NT2/D1 (cell line): ENCODE data around the gene DDHD1.

ENCODE experiments used
- DNase-seq: peaks from one replicate; pipeline ENCODE4 v3.0.0-alpha.2; 2011; ENCODE audit warnings: low read depth, low spot score
- H3K27me3 ChIP-seq: 2 replicates; pipeline ENCODE4 v1.6.0; 2011; ENCODE audit warnings: mild to moderate bottlenecking; ENCODE audit not compliant: insufficient read length, insufficient read depth
- H3K36me3 ChIP-seq: 2 replicates; pipeline ENCODE4 v1.6.1; 2011; ENCODE audit warnings: mild to moderate bottlenecking, low read length, mixed read lengths; ENCODE audit not compliant: insufficient read depth, insufficient read length
- H3K4me1 ChIP-seq: 2 replicates; pipeline ENCODE4 v1.5.1; 2011; ENCODE audit not compliant: insufficient read depth, insufficient read length
- H3K4me3 ChIP-seq: 2 replicates; pipeline ENCODE4 v1.5.1; 2011; ENCODE audit warnings: low read depth; ENCODE audit not compliant: insufficient read length
- H3K9ac ChIP-seq: 2 replicates; pipeline ENCODE4 v1.6.0; 2011; ENCODE audit warnings: low read depth; ENCODE audit not compliant: insufficient read length
- H3K9me3 ChIP-seq: 2 replicates; pipeline ENCODE4 v1.5.1; 2011; ENCODE audit warnings: mild to moderate bottlenecking, low read length; ENCODE audit not compliant: insufficient read depth
- SUZ12 ChIP-seq: IDR thresholded peaks from 2 replicates; pipeline ENCODE4 v1.6.1; 2011; ENCODE audit not compliant: insufficient read length, insufficient read depth; ENCODE audit errors: extremely low read depth
- YY1 ChIP-seq: IDR thresholded peaks from 2 replicates; pipeline ENCODE4 v1.6.1; 2011; ENCODE audit not compliant: insufficient read length, insufficient read depth
- ZNF274 ChIP-seq: IDR thresholded peaks from 2 replicates; pipeline ENCODE4 v1.6.1; 2011; ENCODE audit warnings: mild to moderate bottlenecking, low read depth, low read length

The DDHD1 gene

GRCh38 chr14:53019406-53019805 is 133.7 kb downstream of the DDHD1 start:
- H3K9me3 ChIP-seq, result no peaks in the 10 kb centered on the region
- no peak overlapping the region for H3K4me3 ChIP-seq
- no peaks in the 10 kb centered on the region for H3K27me3 ChIP-seq
- H3K4me1 ChIP-seq, result no peaks in the 10 kb centered on the region
- DNase-seq, result no peak
- no peaks in the 10 kb centered on the region for H3K36me3 ChIP-seq
- TF ChIP-seq ZNF274 (no peak), SUZ12 (no peak), YY1 (no peak)
- no peak overlapping the region for H3K9ac ChIP-seq

- no peak for TF ChIP-seq ZNF274
- no peak for TF ChIP-seq YY1
- TF ChIP-seq SUZ12, result no peak
- Histone ChIP-seq H3K4me3 (no peak overlapping the region), H3K36me3 (no peaks in the 10 kb centered on the region), H3K4me1 (no peaks in the 10 kb centered on the region), H3K9me3 (no peaks in the 10 kb centered on the region), H3K9ac (no peak overlapping the region), H3K27me3 (no peaks in the 10 kb centered on the region)
- no peak for DNase-seq
Measured at GRCh38 chr14:53017837-53018236, 135.3 kb downstream of the DDHD1 start.

GRCh38 chr14:53016919-53017318 is 136.2 kb downstream of the DDHD1 start:
- TF ChIP-seq ZNF274 (no peak), SUZ12 (no peak), YY1 (no peak)
- no peak for DNase-seq
- Histone ChIP-seq H3K4me1 (no peaks in the 10 kb centered on the region), H3K4me3 (no peak overlapping the region), H3K9me3 (no peaks in the 10 kb centered on the region), H3K36me3 (no peaks in the 10 kb centered on the region), H3K27me3 (no peaks in the 10 kb centered on the region), H3K9ac (no peak overlapping the region)

GRCh38 chr14:53016491-53016890 is 136.6 kb downstream of the DDHD1 start:
- no peak overlapping the region for H3K4me3 ChIP-seq
- no peak for DNase-seq
- H3K4me1 ChIP-seq, result peaks cover under 1% of the 10 kb centered on the region
- TF ChIP-seq ZNF274 (no peak), SUZ12 (no peak), YY1 (no peak)
- no peak overlapping the region for H3K9ac ChIP-seq
- H3K9me3 ChIP-seq, result no peaks in the 10 kb centered on the region
- H3K27me3 ChIP-seq, result no peaks in the 10 kb centered on the region
- H3K36me3 ChIP-seq, result no peaks in the 10 kb centered on the region

GRCh38 chr14:53011053-53011462 is 142.1 kb downstream of the DDHD1 start:
- no peaks in the 10 kb centered on the region for H3K9me3 ChIP-seq
- H3K36me3 ChIP-seq, result no peaks in the 10 kb centered on the region
- TF ChIP-seq ZNF274 (no peak), YY1 (no peak), SUZ12 (no peak)
- no peak overlapping the region for H3K9ac ChIP-seq
- H3K4me1 ChIP-seq, result peaks cover 6% of the 10 kb centered on the region
- peak; percentile 75 for DNase-seq
- no peaks in the 10 kb centered on the region for H3K27me3 ChIP-seq
- no peak overlapping the region for H3K4me3 ChIP-seq

GRCh38 chr14:53010193-53011040 is 142.7 kb downstream of the DDHD1 start:
- no peaks in the 10 kb centered on the region for H3K9me3 ChIP-seq
- H3K27me3 ChIP-seq, result no peaks in the 10 kb centered on the region
- H3K4me1 ChIP-seq, result peaks cover 6% of the 10 kb centered on the region
- TF ChIP-seq SUZ12 (no peak), ZNF274 (no peak), YY1 (no peak)
- no peak overlapping the region for H3K9ac ChIP-seq
- no peak overlapping the region for H3K4me3 ChIP-seq
- H3K36me3 ChIP-seq, result no peaks in the 10 kb centered on the region
- DNase-seq, result no peak

- Histone ChIP-seq H3K4me1 (peaks cover 6% of the 10 kb centered on the region), H3K4me3 (no peak overlapping the region), H3K9ac (no peak overlapping the region), H3K9me3 (no peaks in the 10 kb centered on the region), H3K36me3 (no peaks in the 10 kb centered on the region), H3K27me3 (no peaks in the 10 kb centered on the region)
- DNase-seq, result no peak
- TF ChIP-seq SUZ12, result no peak
- TF ChIP-seq YY1, result no peak
Measured at GRCh38 chr14:53006931-53007562, 146.1 kb downstream of the DDHD1 start.
